IMR-90 (cell line): ENCODE measurements around the gene BRIP1. TPM values are rescaled to one million over a fixed set of nuclear protein-coding genes. Genes with fewer than 3 reads are reported as not detected.

Source experiments
- ATAC-seq: fragments of 200-7000 bp; cut with Tn5 transposase; 2 replicates; pipeline ENCODE4 v1.9.1; 2020; ENCODE audit warnings: low read depth, mild to moderate bottlenecking, moderate library complexity
- BruUV-seq: library from RNA; stranded (reverse); fragments of 400-500 nt; replicated peaks from 2 replicates; lab custom pipeline; 2021; lab: Mats Ljungman, UMichigan
- CTCF ChIA-PET: fragments of 300-600 bp; formaldehyde crosslinking; extraction: SDS; loops from one replicate; lab custom pipeline; 2021; ENCODE audit warnings: antibody characterized with exemption; lab: Yijun Ruan, JAX
- POLR2A ChIA-PET: fragments of 300-600 bp; sonication (Branson Sonifier 250); formaldehyde crosslinking; loops from one replicate; lab custom pipeline; 2022; ENCODE audit warnings: antibody characterized with exemption; ENCODE audit not compliant: unreplicated experiment; lab: Charles Lee
- DNase-seq: peaks from one replicate; pipeline ENCODE4 v3.0.0; 2013
- H2AFZ ChIP-seq: replicated peaks from 2 replicates; pipeline ENCODE3; 2013; ENCODE audit warnings: low read length, mild to moderate bottlenecking; ENCODE audit not compliant: poor library complexity
- H2AK5ac ChIP-seq: 2 replicates; pipeline ENCODE4 v1.6.1; 2013; ENCODE audit warnings: low read depth, low read length, inconsistent platforms
- H2AK9ac ChIP-seq: replicated peaks from 2 replicates; pipeline ENCODE3; 2013; ENCODE audit warnings: mild to moderate bottlenecking, low read depth, low read length, moderate library complexity; ENCODE audit not compliant: poor library complexity
- H2BK120ac ChIP-seq: 2 replicates; pipeline ENCODE4 v1.6.1; 2013; ENCODE audit warnings: low read depth, low read length, inconsistent platforms
- H2BK15ac ChIP-seq: 3 replicates; pipeline ENCODE4 v1.6.1; 2013; ENCODE audit warnings: low read depth, low read length, inconsistent platforms
- H2BK20ac ChIP-seq: 2 replicates; pipeline ENCODE4 v1.6.1; 2013; ENCODE audit warnings: low read depth, mild to moderate bottlenecking, inconsistent platforms, low read length, moderate library complexity
- H2BK5ac ChIP-seq: 2 replicates; pipeline ENCODE4 v1.6.1; 2013; ENCODE audit warnings: mild to moderate bottlenecking, low read depth, low read length, inconsistent platforms; ENCODE audit not compliant: poor library complexity, severe bottlenecking
- H3K14ac ChIP-seq: replicated peaks from 2 replicates; pipeline ENCODE4 v1.6.1; 2013; ENCODE audit warnings: low read depth, low read length, inconsistent platforms
- H3K18ac ChIP-seq: 2 replicates; pipeline ENCODE4 v1.6.1; 2013; ENCODE audit warnings: low read depth, low read length, control low read depth
- H3K23ac ChIP-seq: 2 replicates; pipeline ENCODE4 v1.6.1; 2013; ENCODE audit warnings: low read depth, low read length, inconsistent platforms
- H3K27ac ChIP-seq: 2 replicates; pipeline ENCODE4 v1.5.1; 2013; ENCODE audit warnings: mild to moderate bottlenecking, control low read depth, low read length; ENCODE audit not compliant: insufficient read depth
- H3K27me3 ChIP-seq: 2 replicates; pipeline ENCODE4 v1.6.1; 2013; ENCODE audit warnings: low read length; ENCODE audit not compliant: control insufficient read depth, insufficient read depth
- H3K36me3 ChIP-seq: 2 replicates; pipeline ENCODE4 v1.6.1; 2013; ENCODE audit warnings: low read length, mixed read lengths; ENCODE audit not compliant: control insufficient read depth, insufficient read depth
- H3K4ac ChIP-seq: 2 replicates; pipeline ENCODE4 v1.6.1; 2013; ENCODE audit warnings: low read depth, low read length, inconsistent platforms
- H3K4me1 ChIP-seq: 2 replicates; pipeline ENCODE4 v1.6.1; 2013; ENCODE audit warnings: low read length, mixed read lengths; ENCODE audit not compliant: control insufficient read depth, insufficient read depth
- H3K4me2 ChIP-seq: 2 replicates; pipeline ENCODE4 v1.6.1; 2013; ENCODE audit warnings: low read depth, mild to moderate bottlenecking, control low read depth, low read length, moderate library complexity
- H3K4me3 ChIP-seq: 2 replicates; pipeline ENCODE4 v1.5.1; 2013; ENCODE audit warnings: low read depth, mild to moderate bottlenecking, control low read depth, low read length, moderate library complexity; ENCODE audit not compliant: insufficient read depth
- H3K56ac ChIP-seq: 2 replicates; pipeline ENCODE4 v1.6.1; 2013; ENCODE audit warnings: low read length, inconsistent platforms; ENCODE audit not compliant: insufficient read depth; ENCODE audit errors: extremely low read depth
- H3K79me1 ChIP-seq, 2 experiments: 2 replicates each; pipeline ENCODE4 v1.6.1; 2013; ENCODE audit warnings: low read length in 2 of 2, inconsistent platforms in 1 of 2, low read depth in 1 of 2
- H3K9ac ChIP-seq: 2 replicates; pipeline ENCODE4 v1.6.1; 2013; ENCODE audit warnings: low read depth, low read length, control low read depth
- H3K9me1 ChIP-seq: 2 replicates; pipeline ENCODE4 v1.6.1; 2013; ENCODE audit warnings: low read length, inconsistent platforms; ENCODE audit not compliant: insufficient read depth
- H3K9me3 ChIP-seq: 2 replicates; pipeline ENCODE4 v1.6.1; 2013; ENCODE audit warnings: low read length; ENCODE audit not compliant: control insufficient read depth, insufficient read depth
- H4K20me1 ChIP-seq: 2 replicates; pipeline ENCODE4 v1.6.1; 2013; ENCODE audit warnings: low read length, inconsistent platforms; ENCODE audit not compliant: insufficient read depth
- H4K5ac ChIP-seq: 2 replicates; pipeline ENCODE4 v1.6.1; 2013; ENCODE audit warnings: mild to moderate bottlenecking, low read depth, low read length, control low read depth
- H4K8ac ChIP-seq, 2 experiments: 2 replicates each; pipeline ENCODE4 v1.6.1; 2013; ENCODE audit warnings: low read depth in 2 of 2, low read length in 2 of 2, control low read depth in 1 of 2, inconsistent platforms in 1 of 2
- H4K91ac ChIP-seq: 2 replicates; pipeline ENCODE4 v1.6.1; 2013; ENCODE audit warnings: low read depth, low read length, inconsistent platforms; ENCODE audit not compliant: insufficient read depth
- BHLHE40 ChIP-seq: fragments of 150-350 bp; IDR thresholded peaks from 2 replicates; pipeline ENCODE4 v1.6.1; 2016; ENCODE audit warnings: mild to moderate bottlenecking, low read depth, low read length
- CEBPB ChIP-seq: IDR thresholded peaks from 2 replicates; pipeline ENCODE4 v1.6.1; 2012; ENCODE audit warnings: low read depth, low read length, improper control_type of control experiment
- CHD1 ChIP-seq: IDR thresholded peaks from 2 replicates; pipeline ENCODE4 v1.6.1; 2012; ENCODE audit warnings: low read depth, low read length, improper control_type of control experiment
- ELK1 ChIP-seq: fragments of 150-350 bp; IDR thresholded peaks from 2 replicates; pipeline ENCODE4 v1.6.1; 2016; ENCODE audit warnings: low read depth, mild to moderate bottlenecking, low read length, moderate library complexity, borderline replicate concordance
- FOS ChIP-seq: fragments of 150-350 bp; IDR thresholded peaks from 2 replicates; pipeline ENCODE4 v1.6.1; 2016; ENCODE audit warnings: low read depth, low read length
- MAFK ChIP-seq: IDR thresholded peaks from 2 replicates; pipeline ENCODE4 v1.6.1; 2012; ENCODE audit warnings: low read depth, low read length, improper control_type of control experiment
- MAZ ChIP-seq: IDR thresholded peaks from 2 replicates; pipeline ENCODE4 v1.6.1; 2012; ENCODE audit warnings: low read depth, mild to moderate bottlenecking, low read length, improper control_type of control experiment, moderate library complexity, borderline replicate concordance
- MXI1 ChIP-seq: IDR thresholded peaks from 2 replicates; pipeline ENCODE4 v1.6.1; 2012; ENCODE audit warnings: low read depth, mild to moderate bottlenecking, low read length, moderate library complexity, borderline replicate concordance
- NFE2L2 ChIP-seq: fragments of 150-350 bp; IDR thresholded peaks from 2 replicates; pipeline ENCODE4 v1.6.1; 2016; ENCODE audit warnings: low read depth, mild to moderate bottlenecking, low read length
- POLR2A ChIP-seq: IDR thresholded peaks from 2 replicates; pipeline ENCODE4 v1.6.1; 2012; ENCODE audit warnings: mild to moderate bottlenecking, low read depth, low read length
- RAD21 ChIP-seq: IDR thresholded peaks from 2 replicates; pipeline ENCODE4 v1.6.1; 2012; ENCODE audit warnings: low read length, improper control_type of control experiment
- RCOR1 ChIP-seq: IDR thresholded peaks from 2 replicates; pipeline ENCODE4 v1.6.1; 2012; ENCODE audit warnings: mild to moderate bottlenecking, low read length, improper control_type of control experiment; ENCODE audit not compliant: insufficient replicate concordance
- RFX5 ChIP-seq: IDR thresholded peaks from 2 replicates; pipeline ENCODE4 v1.8.0; 2012; ENCODE audit warnings: low read depth, mild to moderate bottlenecking, low read length, moderate library complexity
- SMC3 ChIP-seq: fragments of 150-350 bp; IDR thresholded peaks from 2 replicates; pipeline ENCODE4 v1.6.1; 2016; ENCODE audit warnings: low read depth, mild to moderate bottlenecking, antibody characterized with exemption, low read length, moderate library complexity
- WGBS, 2 experiments: methylation state at CpG; one replicate each; pipeline versions ENCODE4 v1.1.5 to v1.1.7; 2013; ENCODE audit warnings: missing lambda C conversion rate in 2 of 2; ENCODE audit not compliant: insufficient read length in 1 of 2; ENCODE audit errors: extremely low coverage in 2 of 2; 5-methylcytosine and 5-hydroxymethylcytosine counted together
- dilution Hi-C: fragments of 300-500 bp; cut with HindIII; formaldehyde crosslinking; loops from one replicate; pipeline ENCODE4 v1.14.3; 2018; ENCODE audit warnings: low sequenced_read_pairs; ENCODE audit not compliant: unreplicated experiment
- in situ Hi-C: fragments of 300-500 bp; cut with MboI; formaldehyde crosslinking; loops from 3 replicates; pipeline ENCODE4 v1.14.3; 2019; ENCODE audit warnings: low sequenced_read_pairs, inconsistent platforms, mixed read lengths
- intact Hi-C: fragments of 100-400 bp; cut with micrococcal nuclease; formaldehyde crosslinking; loops from 2 replicates; pipeline ENCODE4 v1.10.0; 2022
- polyA plus RNA-seq, 3 experiments: library from polyadenylated mRNA; depleted of rRNA; stranded (reverse); fragments of >200 nt; gene quantifications; 2 replicates each; pipeline ENCODE4 v1.2.3, GENCODE V29; 2012; ENCODE audit warnings: low replicate concordance in 1 of 3
- total RNA-seq: library from RNA; depleted of rRNA; stranded (reverse); fragments of >200 nt; gene quantifications from 2 replicates; pipeline ENCODE4 v1.2.3, GENCODE V29; 2012
- TF ChIP-seq, protein P1 (sequence below): fragments of 150-350 bp; IDR thresholded peaks from 2 replicates; pipeline ENCODE4 v1.6.1; 2017; ENCODE audit warnings: mild to moderate bottlenecking, antibody characterized with exemption, low read length, low read depth
- TF ChIP-seq, protein P2 (sequence below): conservative IDR thresholded peaks from 2 replicates; pipeline ENCODE4 v1.5.1; 2012; ENCODE audit warnings: mild to moderate bottlenecking, low read depth, low read length, improper control_type of control experiment

Gene BRIP1
- total and polyA plus RNA-seq, 2 of the 4 experiments (the other 2 are of a cell fraction): 6.1 to 19.7 TPM

GRCh38 chr17:61794792-61795191 lies 68.5 kb downstream of the BRIP1 start:
- H4K8ac ChIP-seq: no peak overlapping the region
- H2AK5ac ChIP-seq: no peak overlapping the region
- no peak overlapping the region for H2BK120ac ChIP-seq
- no peaks in the 10 kb centered on the region for H3K9me3 ChIP-seq
- no peak overlapping the region for H2BK15ac ChIP-seq
- WGBS, 2 experiments: no CpG with 5 or more reads among the region's 1 CpG
- ATAC-seq (no peak), DNase-seq (no peak)
- no peak overlapping the region for H2BK5ac ChIP-seq
- dilution Hi-C loops (no loop called here), intact Hi-C loops (no loop called here), in situ Hi-C loops (no loop called here)
- H2AK9ac ChIP-seq: no peak overlapping the region
- TF ChIP-seq MAZ (no peak), CEBPB (no peak), SMC3 (no peak), FOS (no peak), RCOR1 (no peak), POLR2A (no peak), NFE2L2 (no peak), MAFK (no peak), CHD1 (no peak), MXI1 (no peak), BHLHE40 (no peak), ELK1 (no peak), RAD21 (no peak), RFX5 (no peak)
- TF ChIP-seq, protein P1, sequence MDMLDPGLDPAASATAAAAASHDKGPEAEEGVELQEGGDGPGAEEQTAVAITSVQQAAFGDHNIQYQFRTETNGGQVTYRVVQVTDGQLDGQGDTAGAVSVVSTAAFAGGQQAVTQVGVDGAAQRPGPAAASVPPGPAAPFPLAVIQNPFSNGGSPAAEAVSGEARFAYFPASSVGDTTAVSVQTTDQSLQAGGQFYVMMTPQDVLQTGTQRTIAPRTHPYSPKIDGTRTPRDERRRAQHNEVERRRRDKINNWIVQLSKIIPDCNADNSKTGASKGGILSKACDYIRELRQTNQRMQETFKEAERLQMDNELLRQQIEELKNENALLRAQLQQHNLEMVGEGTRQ: no peak
- TF ChIP-seq, protein P2, sequence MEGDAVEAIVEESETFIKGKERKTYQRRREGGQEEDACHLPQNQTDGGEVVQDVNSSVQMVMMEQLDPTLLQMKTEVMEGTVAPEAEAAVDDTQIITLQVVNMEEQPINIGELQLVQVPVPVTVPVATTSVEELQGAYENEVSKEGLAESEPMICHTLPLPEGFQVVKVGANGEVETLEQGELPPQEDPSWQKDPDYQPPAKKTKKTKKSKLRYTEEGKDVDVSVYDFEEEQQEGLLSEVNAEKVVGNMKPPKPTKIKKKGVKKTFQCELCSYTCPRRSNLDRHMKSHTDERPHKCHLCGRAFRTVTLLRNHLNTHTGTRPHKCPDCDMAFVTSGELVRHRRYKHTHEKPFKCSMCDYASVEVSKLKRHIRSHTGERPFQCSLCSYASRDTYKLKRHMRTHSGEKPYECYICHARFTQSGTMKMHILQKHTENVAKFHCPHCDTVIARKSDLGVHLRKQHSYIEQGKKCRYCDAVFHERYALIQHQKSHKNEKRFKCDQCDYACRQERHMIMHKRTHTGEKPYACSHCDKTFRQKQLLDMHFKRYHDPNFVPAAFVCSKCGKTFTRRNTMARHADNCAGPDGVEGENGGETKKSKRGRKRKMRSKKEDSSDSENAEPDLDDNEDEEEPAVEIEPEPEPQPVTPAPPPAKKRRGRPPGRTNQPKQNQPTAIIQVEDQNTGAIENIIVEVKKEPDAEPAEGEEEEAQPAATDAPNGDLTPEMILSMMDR: no peak
- H3K14ac ChIP-seq: no peak overlapping the region
- ChIA-PET POLR2A (no interaction called here), CTCF (no interaction called here)
- no peaks in the 10 kb centered on the region for H3K27me3 ChIP-seq
- BruUV-seq: no TSS peak
- no peak overlapping the region for H2AFZ ChIP-seq
- no peak overlapping the region for H3K4me2 ChIP-seq
- H3K4me1 ChIP-seq: no peaks in the 10 kb centered on the region
- no peak overlapping the region for H3K4ac ChIP-seq
- H3K9ac ChIP-seq: no peak overlapping the region
- no peak overlapping the region for H2BK20ac ChIP-seq
- H4K5ac ChIP-seq: no peak overlapping the region
- H3K4me3 ChIP-seq: no peak overlapping the region
- H3K79me1 ChIP-seq: peaks cover 3% of the 10 kb centered on the region in 2 experiments; a peak in 2 of 4 replicates
- H3K23ac ChIP-seq: no peak overlapping the region
- no peak overlapping the region for H3K56ac ChIP-seq
- peaks cover 1% of the 10 kb centered on the region; the same call in 1 of the 2 replicates for H3K9me1 ChIP-seq
- H3K27ac ChIP-seq: no peak overlapping the region
- H3K18ac ChIP-seq: no peak overlapping the region
- H3K36me3 ChIP-seq: peaks cover 1% of the 10 kb centered on the region; the same call in 1 of the 2 replicates
- H4K91ac ChIP-seq: no peak overlapping the region
- H4K20me1 ChIP-seq: no peaks in the 10 kb centered on the region
